Measurements from ENCODE around the gene SIRPA. TPM values are rescaled to one million over a fixed set of nuclear protein-coding genes. Genes with fewer than 3 reads are reported as not detected.

SIRPA gene
- total RNA-seq, 1 experiment from 2014 or later = 12.8 TPM

GRCh38 chr20:1899241-1899525 lies 4.0 kb downstream of the SIRPA start:
- H3K4me1 ChIP-seq (ENCODE audit: insufficient read depth, low read length) = peaks cover 7% of the 10 kb centered on the region; the same call in 1 of the 2 replicates
- no peaks in the 10 kb centered on the region for H3K27me3 ChIP-seq (ENCODE audit: low read length)
- H2AFZ ChIP-seq (ENCODE audit: low read length) = no peak overlapping the region
- TF ChIP-seq EZH2phosphoT487 (IDR thresholded peaks at IDR 0.05; ENCODE audit: borderline replicate concordance, low read length) (no peak), EZH2 (IDR thresholded peaks at IDR 0.05; ENCODE audit: low read length, unreplicated experiment) (no peak), CTCF (conservative IDR thresholded peaks at IDR 0.05; ENCODE audit: low read depth, low read length) (no peak)
- H3K79me2 ChIP-seq (ENCODE audit: low read length) = peaks cover 43% of the 10 kb centered on the region
- H3K27ac ChIP-seq (ENCODE audit: low read length) = no peak overlapping the region
- H3K4me3 ChIP-seq (ENCODE audit: low read length) = no peak overlapping the region
- H3F3A ChIP-seq (ENCODE audit: low read length, unreplicated experiment) = no peaks in the 10 kb centered on the region
- no peak overlapping the region for H3K4me2 ChIP-seq (ENCODE audit: low read length)
- DNase-seq (no peak), ATAC-seq (no peak)
- H3K9me2 ChIP-seq (replicated peaks; ENCODE audit: low read length) = no peaks in the 10 kb centered on the region
- CTCF ChIA-PET = interaction anchor here (0.7 to 1.0 kb wide), 2 partner anchors 46 to 395 kb away, joined by 3 to 5 read pairs; no protein-coding TSS in a partner anchor
- POLR2A ChIA-PET (ENCODE audit: unreplicated experiment) = no interaction called here
- no peak overlapping the region for H3K9ac ChIP-seq (ENCODE audit: low read length)
- BruUV-seq (replicated peaks) = no TSS peak
- intact Hi-C loops (cut with micrococcal nuclease) = loop anchor here (5.0 kb wide), 1 partner anchor 97 kb away; no protein-coding TSS in a partner anchor
- no peaks in the 10 kb centered on the region for H3K9me3 ChIP-seq (ENCODE audit: low read length)
- no peaks in the 10 kb centered on the region for H3K36me3 ChIP-seq (ENCODE audit: low read depth, low read length)
- H4K20me1 ChIP-seq (ENCODE audit: low read length) = no peaks in the 10 kb centered on the region

- CTCF ChIA-PET = interaction anchor here (0.8 kb wide), 1 partner anchor 98 kb away, joined by 14 read pairs; no protein-coding TSS in a partner anchor
- no peaks in the 10 kb centered on the region for H3K9me3 ChIP-seq (ENCODE audit: low read length)
- H3K4me3 ChIP-seq (ENCODE audit: low read length) = no peak overlapping the region
- H3K9me2 ChIP-seq (replicated peaks; ENCODE audit: low read length) = no peaks in the 10 kb centered on the region
- H3K4me1 ChIP-seq (ENCODE audit: insufficient read depth, low read length) = peaks cover 7% of the 10 kb centered on the region; the same call in 1 of the 2 replicates
- H3K27ac ChIP-seq (ENCODE audit: low read length) = no peak overlapping the region
- BruUV-seq (replicated peaks) = no TSS peak
- TF ChIP-seq CTCF (conservative IDR thresholded peaks at IDR 0.05; ENCODE audit: low read depth, low read length) = peak; percentile 84
- no peak for TF ChIP-seq EZH2 (IDR thresholded peaks at IDR 0.05; ENCODE audit: low read length, unreplicated experiment)
- no peaks in the 10 kb centered on the region for H3K36me3 ChIP-seq (ENCODE audit: low read depth, low read length)
- intact Hi-C loops (cut with micrococcal nuclease) = loop anchor here (5.0 to 10.0 kb wide), 2 partner anchors 204 to 272 kb away; partner anchors contain the start of gene STK35
- H2AFZ ChIP-seq (ENCODE audit: low read length) = peak overlapping the region; percentile 49
- H3F3A ChIP-seq (ENCODE audit: low read length, unreplicated experiment) = no peaks in the 10 kb centered on the region
- H4K20me1 ChIP-seq (ENCODE audit: low read length) = no peaks in the 10 kb centered on the region
- no peak overlapping the region for H3K9ac ChIP-seq (ENCODE audit: low read length)
- DNase-seq (peak; percentile 81), ATAC-seq (peak; percentile 94)
- no peaks in the 10 kb centered on the region for H3K27me3 ChIP-seq (ENCODE audit: low read length)
- H3K4me2 ChIP-seq (ENCODE audit: low read length) = no peak overlapping the region
- POLR2A ChIA-PET (ENCODE audit: unreplicated experiment) = no interaction called here
- peaks cover 42% of the 10 kb centered on the region for H3K79me2 ChIP-seq (ENCODE audit: low read length)
Measured at GRCh38 chr20:1900321-1900801, 5.2 kb downstream of the SIRPA start.

- Histone ChIP-seq H3K4me1 (ENCODE audit: insufficient read depth, low read length) (no peaks in the 10 kb centered on the region), H3K9me3 (ENCODE audit: low read length) (no peaks in the 10 kb centered on the region), H3K4me3 (ENCODE audit: low read length) (no peak overlapping the region), H4K20me1 (ENCODE audit: low read length) (no peaks in the 10 kb centered on the region), H3K9ac (ENCODE audit: low read length) (no peak overlapping the region), H3K4me2 (ENCODE audit: low read length) (no peak overlapping the region), H3K79me2 (ENCODE audit: low read length) (peaks cover 30% of the 10 kb centered on the region), H3F3A (ENCODE audit: low read length, unreplicated experiment) (no peaks in the 10 kb centered on the region), H3K27ac (ENCODE audit: low read length) (no peak overlapping the region), H3K36me3 (ENCODE audit: low read depth, low read length) (no peaks in the 10 kb centered on the region), H2AFZ (ENCODE audit: low read length) (no peak overlapping the region), H3K27me3 (ENCODE audit: low read length) (no peaks in the 10 kb centered on the region), H3K9me2 (replicated peaks; ENCODE audit: low read length) (no peaks in the 10 kb centered on the region)
- DNase-seq (no peak), ATAC-seq (no peak)
- ChIA-PET CTCF (interaction anchor here (0.6 kb wide), 1 partner anchor 840 kb away, joined by 3 read pairs; no protein-coding TSS in a partner anchor), POLR2A (ENCODE audit: unreplicated experiment) (no interaction called here)
- intact Hi-C loops (cut with micrococcal nuclease) = loop anchor here (5.0 to 10.0 kb wide), 2 partner anchors 203 to 271 kb away; partner anchors contain the start of gene STK35
- BruUV-seq (replicated peaks) = no TSS peak
- TF ChIP-seq EZH2 (IDR thresholded peaks at IDR 0.05; ENCODE audit: low read length, unreplicated experiment) (no peak), EZH2phosphoT487 (IDR thresholded peaks at IDR 0.05; ENCODE audit: borderline replicate concordance, low read length) (no peak), CTCF (conservative IDR thresholded peaks at IDR 0.05; ENCODE audit: low read depth, low read length) (no peak)
Measured at GRCh38 chr20:1901704-1902103, 6.5 kb downstream of the SIRPA start.

Measured in PC-3 (cell line).